ENCODE measurements around the gene CTAG1A.
"Not testable (repeated sequence)": the region's sequence is repeated elsewhere in the genome, so short reads cannot be mapped to it uniquely, and the experiment has no call there.

Gene CTAG1A

DNA sequence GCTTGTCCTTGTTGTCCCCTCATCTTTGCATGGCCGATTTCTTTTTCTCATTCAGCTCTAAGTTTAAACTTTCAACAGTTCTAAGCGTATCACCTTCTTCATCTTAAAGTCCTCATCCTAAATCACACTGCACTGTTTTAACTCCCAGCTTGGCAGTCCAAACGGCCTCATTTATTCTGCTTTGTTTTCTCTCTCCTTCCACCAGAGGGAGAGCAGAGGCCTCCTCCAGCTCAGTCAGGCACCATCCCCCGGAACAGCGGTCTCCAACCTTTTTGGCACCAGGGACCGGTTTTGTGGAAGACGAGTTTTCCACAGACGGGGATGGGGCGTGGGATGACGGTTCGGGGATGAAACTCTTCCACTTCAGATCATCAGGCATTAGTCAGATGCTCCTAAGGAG lies 14.6 kb upstream of the CTAG1A start:
- H3K9me3 ChIP-seq (ENCODE audit: control insufficient read depth in 1 of 2, low read length in 2 of 2); H3K27me3 ChIP-seq (ENCODE audit: control insufficient read depth in 1 of 2, insufficient read depth in 2 of 2, low read length in 2 of 2); H3K9ac ChIP-seq (ENCODE audit: low read depth in 1 of 2, low read length in 2 of 2); H3K27ac ChIP-seq (ENCODE audit: low read depth, low read length); H3K36me3 ChIP-seq (ENCODE audit: control insufficient read depth in 1 of 2, insufficient read depth in 2 of 2, low read length in 2 of 2); H3K4me1 ChIP-seq (ENCODE audit: control insufficient read depth in 1 of 2, insufficient read depth in 2 of 2, low read length in 2 of 2); H3K4me3 ChIP-seq (ENCODE audit: low read depth in 1 of 2, low read length in 2 of 2): not testable (repeated sequence)

DNA sequence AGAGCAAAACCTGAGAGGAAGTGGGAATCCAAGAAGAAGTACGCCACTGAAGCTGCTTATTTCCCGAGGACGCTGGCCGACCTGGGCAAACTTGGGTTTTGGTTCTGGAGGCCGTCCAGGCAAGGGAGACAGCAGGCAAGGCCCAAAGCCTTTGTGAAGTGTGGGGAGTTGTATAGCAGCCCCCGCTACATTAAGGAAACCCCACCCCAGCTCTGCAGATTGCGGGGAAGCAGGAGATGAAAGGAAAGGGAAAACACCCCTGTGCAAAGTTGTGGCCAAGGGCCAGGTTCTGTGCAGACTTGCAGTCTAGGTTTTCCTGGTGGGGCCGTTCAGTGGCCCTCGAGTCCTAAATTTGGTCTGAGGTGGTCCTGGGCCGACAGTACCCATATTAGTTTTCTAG lies 11.9 kb upstream of the CTAG1A start:
- not testable (repeated sequence) for H3K4me1 ChIP-seq (ENCODE audit: control insufficient read depth in 1 of 2, insufficient read depth in 2 of 2, low read length in 2 of 2); H3K9me3 ChIP-seq (ENCODE audit: control insufficient read depth in 1 of 2, low read length in 2 of 2); H3K4me3 ChIP-seq (ENCODE audit: low read depth in 1 of 2, low read length in 2 of 2); H3K27ac ChIP-seq (ENCODE audit: low read depth, low read length); H3K36me3 ChIP-seq (ENCODE audit: control insufficient read depth in 1 of 2, insufficient read depth in 2 of 2, low read length in 2 of 2); H3K27me3 ChIP-seq (ENCODE audit: control insufficient read depth in 1 of 2, insufficient read depth in 2 of 2, low read length in 2 of 2); H3K9ac ChIP-seq (ENCODE audit: low read depth in 1 of 2, low read length in 2 of 2)

DNA sequence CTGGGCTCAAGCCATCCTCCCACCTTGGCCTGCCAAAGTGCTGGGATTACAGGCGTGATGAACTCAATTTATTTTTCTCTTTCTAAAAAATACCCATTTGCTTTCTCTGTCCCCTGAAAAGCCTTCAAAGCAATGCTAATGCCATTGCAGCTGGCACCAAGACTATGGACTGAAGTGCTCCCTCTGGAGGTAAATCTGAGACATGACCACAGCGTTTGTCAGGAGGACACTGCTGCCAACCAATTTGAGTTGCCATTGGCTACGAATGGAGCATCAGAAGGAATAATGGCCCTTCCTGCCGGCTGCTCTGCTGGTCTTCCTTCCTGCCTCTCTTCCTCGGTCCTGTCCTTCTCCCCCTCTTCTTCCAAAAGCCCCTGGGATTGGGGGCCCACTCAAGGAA lies 9.9 kb upstream of the CTAG1A start:
- not testable (repeated sequence) for H3K27ac ChIP-seq (ENCODE audit: low read depth, low read length); H3K27me3 ChIP-seq (ENCODE audit: control insufficient read depth in 1 of 2, insufficient read depth in 2 of 2, low read length in 2 of 2); H3K9me3 ChIP-seq (ENCODE audit: control insufficient read depth in 1 of 2, low read length in 2 of 2); H3K9ac ChIP-seq (ENCODE audit: low read depth in 1 of 2, low read length in 2 of 2); H3K4me3 ChIP-seq (ENCODE audit: low read depth in 1 of 2, low read length in 2 of 2); H3K36me3 ChIP-seq (ENCODE audit: control insufficient read depth in 1 of 2, insufficient read depth in 2 of 2, low read length in 2 of 2); H3K4me1 ChIP-seq (ENCODE audit: control insufficient read depth in 1 of 2, insufficient read depth in 2 of 2, low read length in 2 of 2)

DNA sequence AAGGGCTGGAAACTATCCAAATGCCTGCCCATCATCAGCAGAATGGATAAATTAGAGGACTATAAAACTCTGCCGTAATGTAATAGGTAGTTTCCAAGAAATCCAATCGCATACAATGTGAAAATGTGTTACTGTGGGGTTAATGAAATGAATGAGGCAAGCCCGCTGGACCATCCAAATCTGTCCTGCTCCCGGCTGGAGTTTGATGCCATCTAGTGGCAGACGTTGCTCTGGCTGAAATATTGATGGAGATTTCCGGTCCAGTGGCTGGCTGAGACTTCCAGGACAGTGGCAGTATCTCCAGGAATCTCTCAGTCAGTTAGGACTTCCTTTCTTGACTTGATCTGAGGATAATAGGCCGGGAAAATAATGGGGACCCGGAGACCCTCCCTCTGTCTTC lies 1.9 kb upstream of the CTAG1A start:
- not testable (repeated sequence) for H3K9ac ChIP-seq (ENCODE audit: low read depth in 1 of 2, low read length in 2 of 2); H3K27me3 ChIP-seq (ENCODE audit: control insufficient read depth in 1 of 2, insufficient read depth in 2 of 2, low read length in 2 of 2); H3K9me3 ChIP-seq (ENCODE audit: control insufficient read depth in 1 of 2, low read length in 2 of 2); H3K4me3 ChIP-seq (ENCODE audit: low read depth in 1 of 2, low read length in 2 of 2); H3K36me3 ChIP-seq (ENCODE audit: control insufficient read depth in 1 of 2, insufficient read depth in 2 of 2, low read length in 2 of 2); H3K4me1 ChIP-seq (ENCODE audit: control insufficient read depth in 1 of 2, insufficient read depth in 2 of 2, low read length in 2 of 2); H3K27ac ChIP-seq (ENCODE audit: low read depth, low read length)

DNA sequence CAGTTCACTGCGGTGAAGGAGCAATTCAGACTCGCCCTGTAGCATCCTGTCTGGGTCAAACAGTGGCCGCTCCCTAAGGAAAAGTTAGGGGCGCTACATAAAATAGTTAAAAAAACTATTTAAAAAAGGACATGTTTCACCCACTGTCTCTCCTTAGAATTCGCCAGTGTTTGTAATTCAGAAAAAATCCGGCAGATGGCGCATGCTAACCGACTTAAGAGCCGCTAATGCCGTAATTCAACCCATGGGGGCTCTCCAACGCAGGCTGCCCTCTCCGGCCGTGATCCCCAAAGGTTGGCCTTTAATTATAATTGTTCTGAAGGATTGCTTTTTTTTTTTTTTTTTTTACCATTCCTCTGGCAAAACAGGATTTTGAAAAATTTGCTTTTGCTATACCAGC lies 5.5 kb downstream of the CTAG1A start:
- H3K27me3 ChIP-seq (ENCODE audit: control insufficient read depth in 1 of 2, insufficient read depth in 2 of 2, low read length in 2 of 2); H3K9me3 ChIP-seq (ENCODE audit: control insufficient read depth in 1 of 2, low read length in 2 of 2); H3K27ac ChIP-seq (ENCODE audit: low read depth, low read length); H3K4me3 ChIP-seq (ENCODE audit: low read depth in 1 of 2, low read length in 2 of 2); H3K36me3 ChIP-seq (ENCODE audit: control insufficient read depth in 1 of 2, insufficient read depth in 2 of 2, low read length in 2 of 2); H3K4me1 ChIP-seq (ENCODE audit: control insufficient read depth in 1 of 2, insufficient read depth in 2 of 2, low read length in 2 of 2); H3K9ac ChIP-seq (ENCODE audit: low read depth in 1 of 2, low read length in 2 of 2): not testable (repeated sequence)

DNA sequence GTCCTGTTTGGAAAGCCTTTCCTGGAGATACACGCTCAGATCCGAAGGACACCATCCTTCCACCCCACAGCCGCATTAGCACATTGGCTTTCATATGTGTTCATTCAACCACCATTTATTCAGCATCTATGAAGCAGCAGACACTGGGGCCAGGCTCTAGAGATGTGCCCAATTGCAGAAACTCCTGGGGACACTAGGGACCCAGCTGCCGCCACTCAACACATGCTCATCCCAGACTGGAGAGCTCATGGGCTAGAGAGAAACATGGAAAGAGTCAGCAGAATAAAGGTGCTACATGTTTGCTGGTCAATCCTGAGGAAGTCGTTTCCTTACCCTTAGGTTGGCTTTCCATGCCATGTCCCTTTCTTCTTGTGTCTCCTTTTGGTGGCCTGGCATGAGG lies 7.6 kb downstream of the CTAG1A start:
- H3K36me3 ChIP-seq (ENCODE audit: control insufficient read depth in 1 of 2, insufficient read depth in 2 of 2, low read length in 2 of 2): no peaks in the 10 kb centered on the region
- H3K27ac ChIP-seq (ENCODE audit: low read depth, low read length): no peak overlapping the region
- no peaks in the 10 kb centered on the region for H3K9me3 ChIP-seq (ENCODE audit: control insufficient read depth in 1 of 2, low read length in 2 of 2)
- no peaks in the 10 kb centered on the region for H3K27me3 ChIP-seq (ENCODE audit: control insufficient read depth in 1 of 2, insufficient read depth in 2 of 2, low read length in 2 of 2)
- H3K9ac ChIP-seq (ENCODE audit: low read depth in 1 of 2, low read length in 2 of 2): no peak overlapping the region
- H3K4me1 ChIP-seq (ENCODE audit: control insufficient read depth in 1 of 2, insufficient read depth in 2 of 2, low read length in 2 of 2): no peaks in the 10 kb centered on the region
- H3K4me3 ChIP-seq (ENCODE audit: low read depth in 1 of 2, low read length in 2 of 2): no peak overlapping the region

DNA sequence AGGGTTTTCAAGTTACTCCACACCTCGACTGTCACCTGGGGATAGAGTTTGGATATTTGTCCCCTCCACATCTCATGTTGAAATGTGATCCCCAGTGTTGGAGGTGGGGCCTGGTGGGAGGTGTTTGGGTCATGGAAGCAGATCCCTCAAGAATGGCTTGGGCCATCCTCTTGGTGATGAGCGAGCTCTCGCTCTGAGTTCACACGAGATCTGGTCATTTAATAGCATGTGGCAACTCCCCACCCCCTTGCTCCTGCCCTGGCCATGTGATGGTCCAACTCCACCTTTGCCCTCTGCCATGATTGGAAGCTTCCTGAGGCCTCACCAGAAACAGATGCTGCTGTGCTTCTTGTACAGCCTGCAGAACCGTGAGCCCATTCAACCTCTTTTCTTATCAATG lies 8.3 kb downstream of the CTAG1A start:
- Histone ChIP-seq H3K36me3 (ENCODE audit: control insufficient read depth in 1 of 2, insufficient read depth in 2 of 2, low read length in 2 of 2) (no peaks in the 10 kb centered on the region), H3K4me3 (ENCODE audit: low read depth in 1 of 2, low read length in 2 of 2) (no peak overlapping the region), H3K27me3 (ENCODE audit: control insufficient read depth in 1 of 2, insufficient read depth in 2 of 2, low read length in 2 of 2) (no peaks in the 10 kb centered on the region)

DNA sequence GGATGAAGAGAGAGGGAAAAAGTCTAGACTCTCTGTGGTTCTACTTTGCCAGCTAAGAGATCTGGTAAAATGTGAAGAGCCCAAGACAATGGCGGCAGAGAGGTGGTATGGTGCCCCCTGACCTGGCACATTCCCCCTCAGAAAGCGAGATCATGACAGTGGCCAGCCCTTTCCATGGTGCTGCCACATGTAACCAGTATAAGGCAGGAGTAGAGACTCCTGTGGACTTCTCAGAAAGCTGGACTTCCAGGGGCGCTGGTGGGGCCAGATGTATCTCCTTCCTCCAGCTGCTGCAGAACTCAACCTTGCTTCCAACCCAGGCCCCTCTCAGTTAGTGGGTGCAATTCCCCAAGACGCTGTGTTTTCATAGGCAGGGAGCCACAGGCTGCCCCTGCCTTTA lies 9.6 kb downstream of the CTAG1A start:
- Histone ChIP-seq H3K4me3 (ENCODE audit: low read depth in 1 of 2, low read length in 2 of 2) (no peak overlapping the region), H3K27ac (ENCODE audit: low read depth, low read length) (no peak overlapping the region), H3K4me1 (ENCODE audit: control insufficient read depth in 1 of 2, insufficient read depth in 2 of 2, low read length in 2 of 2) (no peaks in the 10 kb centered on the region), H3K27me3 (ENCODE audit: control insufficient read depth in 1 of 2, insufficient read depth in 2 of 2, low read length in 2 of 2) (no peaks in the 10 kb centered on the region), H3K9ac (ENCODE audit: low read depth in 1 of 2, low read length in 2 of 2) (no peak overlapping the region), H3K9me3 (ENCODE audit: control insufficient read depth in 1 of 2, low read length in 2 of 2) (no peaks in the 10 kb centered on the region), H3K36me3 (ENCODE audit: control insufficient read depth in 1 of 2, insufficient read depth in 2 of 2, low read length in 2 of 2) (no peaks in the 10 kb centered on the region)

More for the DNA sequence above, 8.3 kb downstream of the CTAG1A start:
- Histone ChIP-seq H3K9me3 (ENCODE audit: control insufficient read depth in 1 of 2, low read length in 2 of 2) (no peaks in the 10 kb centered on the region), H3K4me1 (ENCODE audit: control insufficient read depth in 1 of 2, insufficient read depth in 2 of 2, low read length in 2 of 2) (no peaks in the 10 kb centered on the region), H3K27ac (ENCODE audit: low read depth, low read length) (no peak overlapping the region), H3K9ac (ENCODE audit: low read depth in 1 of 2, low read length in 2 of 2) (no peak overlapping the region)

DNA sequence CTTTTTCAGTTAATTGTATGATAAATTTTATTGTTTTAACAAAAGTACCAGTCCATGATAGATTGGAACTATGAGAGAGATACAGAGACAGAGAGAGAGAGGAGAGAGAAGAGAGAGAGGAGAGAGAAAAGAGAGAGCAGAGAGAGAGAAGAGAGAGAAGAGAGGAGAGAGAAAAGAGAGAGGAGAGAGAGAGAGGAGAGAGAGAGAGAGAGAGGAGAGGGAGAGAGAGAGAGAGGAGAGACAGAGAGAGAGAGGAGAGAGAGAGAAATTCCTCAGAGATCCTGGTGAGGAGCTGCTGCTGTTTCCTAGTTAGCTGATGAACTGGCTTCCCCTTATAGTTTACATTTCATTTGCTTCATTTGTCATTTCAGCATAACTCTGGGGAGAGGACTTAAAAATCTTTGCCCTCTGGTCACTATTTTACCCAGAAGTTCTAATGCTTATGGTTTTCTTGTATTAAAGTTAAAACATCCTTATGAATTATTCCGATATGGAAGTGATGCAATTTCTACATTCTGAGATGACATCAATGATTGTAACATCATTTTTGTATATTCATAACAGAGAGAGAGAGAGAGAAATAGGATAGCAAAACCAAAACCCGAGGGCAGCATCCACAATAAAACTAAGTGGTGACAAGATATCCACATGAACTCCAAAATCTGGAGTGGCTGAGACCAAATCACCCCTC lies 10.8 kb downstream of the CTAG1A start:
- no peaks in the 10 kb centered on the region for H3K9me3 ChIP-seq (ENCODE audit: control insufficient read depth in 1 of 2, low read length in 2 of 2)
- no peaks in the 10 kb centered on the region for H3K36me3 ChIP-seq (ENCODE audit: control insufficient read depth in 1 of 2, insufficient read depth in 2 of 2, low read length in 2 of 2)
- H3K27me3 ChIP-seq (ENCODE audit: control insufficient read depth in 1 of 2, insufficient read depth in 2 of 2, low read length in 2 of 2): no peaks in the 10 kb centered on the region
- no peak overlapping the region for H3K9ac ChIP-seq (ENCODE audit: low read depth in 1 of 2, low read length in 2 of 2)
- H3K27ac ChIP-seq (ENCODE audit: low read depth, low read length): no peak overlapping the region
- no peak overlapping the region for H3K4me3 ChIP-seq (ENCODE audit: low read depth in 1 of 2, low read length in 2 of 2)
- no peaks in the 10 kb centered on the region for H3K4me1 ChIP-seq (ENCODE audit: control insufficient read depth in 1 of 2, insufficient read depth in 2 of 2, low read length in 2 of 2)

DNA sequence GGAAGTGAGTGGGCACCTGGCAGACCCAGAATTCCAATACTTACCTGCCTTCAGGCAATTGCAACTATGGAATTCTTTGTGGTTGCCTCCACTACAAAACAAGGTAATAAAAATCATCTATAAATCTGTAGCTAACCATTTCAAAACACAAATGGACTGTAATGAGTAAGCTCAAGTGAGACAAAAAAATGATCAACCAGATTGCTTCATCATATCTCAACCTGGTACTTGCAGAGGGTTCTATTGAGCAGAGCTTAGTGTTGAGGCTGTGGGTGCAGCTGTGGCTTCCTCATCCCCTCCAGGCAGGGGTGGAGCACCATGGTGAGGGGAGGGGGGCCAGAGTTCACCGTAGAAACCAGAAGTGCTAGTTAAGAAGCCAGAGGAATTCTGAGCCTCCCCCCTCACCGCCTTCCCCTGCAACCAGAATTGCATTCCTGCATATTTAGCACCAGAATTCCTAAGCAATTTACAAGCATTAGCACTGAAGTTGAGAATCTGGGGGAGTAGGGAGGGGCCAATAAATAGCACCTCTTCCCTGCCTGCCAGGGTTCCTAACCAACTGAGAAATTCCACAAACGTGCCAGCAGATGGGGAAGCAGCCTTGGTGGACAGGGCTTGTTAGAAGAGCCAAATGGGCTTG lies 11.5 kb downstream of the CTAG1A start:
- H3K9me3 ChIP-seq (ENCODE audit: control insufficient read depth in 1 of 2, low read length in 2 of 2): no peaks in the 10 kb centered on the region
- H3K36me3 ChIP-seq (ENCODE audit: control insufficient read depth in 1 of 2, insufficient read depth in 2 of 2, low read length in 2 of 2): no peaks in the 10 kb centered on the region
- no peak overlapping the region for H3K27ac ChIP-seq (ENCODE audit: low read depth, low read length)
- no peak overlapping the region for H3K4me3 ChIP-seq (ENCODE audit: low read depth in 1 of 2, low read length in 2 of 2)
- no peaks in the 10 kb centered on the region for H3K27me3 ChIP-seq (ENCODE audit: control insufficient read depth in 1 of 2, insufficient read depth in 2 of 2, low read length in 2 of 2)
- no peaks in the 10 kb centered on the region for H3K4me1 ChIP-seq (ENCODE audit: control insufficient read depth in 1 of 2, insufficient read depth in 2 of 2, low read length in 2 of 2)
- H3K9ac ChIP-seq (ENCODE audit: low read depth in 1 of 2, low read length in 2 of 2): no peak overlapping the region
